Hepatocyte (in vitro differentiated cells): ENCODE results near the gene GOLGA6L7. TPM values are rescaled to one million over a fixed set of nuclear protein-coding genes. Genes with fewer than 3 reads are reported as not detected.

ENCODE experiments used
- DNase-seq: peaks from one replicate; pipeline ENCODE4 v3.0.0-alpha.2; 2016; ENCODE audit warnings: low spot score
- H2AFZ ChIP-seq: fragments of 200-600 bp; sonication (generic); 2 replicates; pipeline ENCODE4 v1.6.0; 2016; ENCODE audit warnings: antibody characterized with exemption, mild to moderate bottlenecking
- H3K27ac ChIP-seq: fragments of 200-600 bp; sonication (generic); 2 replicates; pipeline ENCODE4 v1.5.1; 2016; ENCODE audit warnings: mild to moderate bottlenecking
- H3K27me3 ChIP-seq: fragments of 200-600 bp; sonication (generic); 2 replicates; pipeline ENCODE4 v1.6.1; 2016
- H3K36me3 ChIP-seq: fragments of 200-600 bp; sonication (generic); replicated peaks from 2 replicates; pipeline ENCODE4 v1.5.1; 2016; ENCODE audit warnings: low read depth; ENCODE audit not compliant: insufficient read depth
- H3K4me1 ChIP-seq: fragments of 200-600 bp; sonication (generic); 2 replicates; pipeline ENCODE4 v1.5.1; 2016; ENCODE audit warnings: mild to moderate bottlenecking, moderate library complexity; ENCODE audit not compliant: insufficient read depth
- H3K4me2 ChIP-seq: fragments of 200-600 bp; sonication (generic); 2 replicates; pipeline ENCODE4 v1.6.0; 2016
- H3K4me3 ChIP-seq: fragments of 200-600 bp; sonication (generic); 2 replicates; pipeline ENCODE4 v1.5.1; 2016; ENCODE audit warnings: mild to moderate bottlenecking
- H3K79me2 ChIP-seq: fragments of 200-600 bp; sonication (generic); 2 replicates; pipeline ENCODE4 v1.6.0; 2017; ENCODE audit warnings: mild to moderate bottlenecking
- H3K9me2 ChIP-seq: fragments of 200-600 bp; sonication (generic); replicated peaks from 2 replicates; pipeline ENCODE4 v1.6.0; 2017; ENCODE audit warnings: mild to moderate bottlenecking; ENCODE audit not compliant: insufficient read depth
- H3K9me3 ChIP-seq: fragments of 200-600 bp; sonication (generic); 2 replicates; pipeline ENCODE4 v1.5.1; 2016; ENCODE audit warnings: low read depth, mild to moderate bottlenecking
- H4K20me1 ChIP-seq: fragments of 200-600 bp; sonication (generic); 2 replicates; pipeline ENCODE4 v1.6.0; 2016; ENCODE audit warnings: mild to moderate bottlenecking; ENCODE audit not compliant: insufficient read depth, poor library complexity, severe bottlenecking
- EZH2 ChIP-seq: fragments of 200-600 bp; sonication (generic); IDR thresholded peaks from 2 replicates; pipeline ENCODE4 v1.6.1; 2016; ENCODE audit warnings: antibody characterized with exemption, mild to moderate bottlenecking, borderline replicate concordance
- EZH2phosphoT487 ChIP-seq: fragments of 200-600 bp; sonication (generic); IDR thresholded peaks from one replicate; pipeline ENCODE4 v1.6.1; 2018; ENCODE audit warnings: antibody characterized with exemption, mild to moderate bottlenecking, low read depth, moderate library complexity; ENCODE audit not compliant: unreplicated experiment, severe bottlenecking
- WGBS: methylation state at CpG from one replicate; pipeline ENCODE4 v1.1.6; 2016; ENCODE audit warnings: low lambda C conversion rate; ENCODE audit errors: missing lambda C conversion rate; 5-methylcytosine and 5-hydroxymethylcytosine counted together
- polyA plus RNA-seq: library from polyadenylated mRNA; unstranded; fragments of >200 nt; fragmentation: Nextera tagmentation; extraction: Ambion mirVana; gene quantifications from 2 replicates; pipeline ENCODE4 v1.2.1, GENCODE V29; 2016
- total RNA-seq: library from RNA; depleted of rRNA; stranded (reverse); fragments of >200 nt; gene quantifications from 2 replicates; pipeline ENCODE4 v1.2.3, GENCODE V29; 2014
- TF ChIP-seq, protein P1 (sequence below): fragments of 200-600 bp; sonication (generic); IDR thresholded peaks from 2 replicates; pipeline ENCODE4 v1.5.1; 2016; ENCODE audit warnings: antibody characterized with exemption, mild to moderate bottlenecking; ENCODE audit not compliant: poor library complexity

Gene GOLGA6L7
- total and polyA plus RNA-seq, 2 experiments from 2014 or later = not detected

DNA sequence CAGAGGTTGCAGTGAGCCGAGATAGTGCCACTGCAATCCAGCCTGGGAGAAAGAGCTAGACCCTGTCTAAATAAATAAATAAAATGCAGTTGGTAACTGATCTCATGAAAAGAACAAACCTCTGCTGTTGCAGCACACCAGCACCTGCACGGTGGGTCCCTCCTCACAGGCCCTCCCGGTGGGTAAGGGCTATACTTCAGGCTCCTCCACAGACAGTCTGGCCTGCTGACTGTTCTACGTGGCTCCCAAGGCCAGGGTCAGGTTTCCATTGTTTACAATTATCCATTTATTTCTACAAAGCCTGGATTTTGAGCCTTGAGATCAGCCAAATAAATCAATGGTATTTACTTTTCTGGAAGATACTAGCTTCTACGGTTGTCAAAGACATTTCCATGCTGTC lies 32.2 kb upstream of the GOLGA6L7 start:
- Histone ChIP-seq H3K4me2 (no peak overlapping the region), H3K27me3 (peaks cover 6% of the 10 kb centered on the region), H3K4me1 (peaks cover 5% of the 10 kb centered on the region), H3K9me3 (no peaks in the 10 kb centered on the region), H3K36me3 (no peaks in the 10 kb centered on the region), H3K79me2 (no peaks in the 10 kb centered on the region), H3K27ac (no peak overlapping the region), H2AFZ (no peak overlapping the region), H3K9me2 (no peaks in the 10 kb centered on the region), H4K20me1 (no peaks in the 10 kb centered on the region), H3K4me3 (no peak overlapping the region)
- WGBS = 62% methylated on average over 5 of the region's 5 CpGs
- no peak for DNase-seq
- TF ChIP-seq EZH2 (no peak), EZH2phosphoT487 (no peak)
- TF ChIP-seq, protein P1, sequence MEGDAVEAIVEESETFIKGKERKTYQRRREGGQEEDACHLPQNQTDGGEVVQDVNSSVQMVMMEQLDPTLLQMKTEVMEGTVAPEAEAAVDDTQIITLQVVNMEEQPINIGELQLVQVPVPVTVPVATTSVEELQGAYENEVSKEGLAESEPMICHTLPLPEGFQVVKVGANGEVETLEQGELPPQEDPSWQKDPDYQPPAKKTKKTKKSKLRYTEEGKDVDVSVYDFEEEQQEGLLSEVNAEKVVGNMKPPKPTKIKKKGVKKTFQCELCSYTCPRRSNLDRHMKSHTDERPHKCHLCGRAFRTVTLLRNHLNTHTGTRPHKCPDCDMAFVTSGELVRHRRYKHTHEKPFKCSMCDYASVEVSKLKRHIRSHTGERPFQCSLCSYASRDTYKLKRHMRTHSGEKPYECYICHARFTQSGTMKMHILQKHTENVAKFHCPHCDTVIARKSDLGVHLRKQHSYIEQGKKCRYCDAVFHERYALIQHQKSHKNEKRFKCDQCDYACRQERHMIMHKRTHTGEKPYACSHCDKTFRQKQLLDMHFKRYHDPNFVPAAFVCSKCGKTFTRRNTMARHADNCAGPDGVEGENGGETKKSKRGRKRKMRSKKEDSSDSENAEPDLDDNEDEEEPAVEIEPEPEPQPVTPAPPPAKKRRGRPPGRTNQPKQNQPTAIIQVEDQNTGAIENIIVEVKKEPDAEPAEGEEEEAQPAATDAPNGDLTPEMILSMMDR = no peak

DNA sequence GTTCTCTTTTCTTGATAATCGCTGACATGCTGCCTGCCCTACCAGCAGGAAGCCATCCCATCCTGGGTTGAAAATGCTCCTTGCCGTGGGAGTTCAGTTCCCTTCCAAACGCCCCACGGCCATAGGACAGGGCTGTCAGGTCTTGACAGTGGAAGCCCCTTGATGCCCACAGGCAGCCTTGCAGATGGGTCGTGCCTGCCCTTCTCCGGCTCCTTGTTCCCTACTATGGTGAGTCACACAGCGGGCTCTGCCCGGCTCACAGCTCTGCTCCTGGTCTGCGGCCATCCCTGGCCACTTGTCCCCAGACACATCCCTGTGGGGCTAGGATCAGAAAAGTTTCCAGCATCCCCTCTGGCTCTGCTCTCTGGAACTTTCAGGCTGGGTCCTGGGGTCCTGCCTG lies 31.1 kb upstream of the GOLGA6L7 start:
- TF ChIP-seq, protein P1 = no peak
- TF ChIP-seq EZH2phosphoT487 (no peak), EZH2 (no peak)
- Histone ChIP-seq H3K27me3 (no peaks in the 10 kb centered on the region), H3K9me3 (no peaks in the 10 kb centered on the region), H3K9me2 (no peaks in the 10 kb centered on the region), H3K4me1 (no peaks in the 10 kb centered on the region), H4K20me1 (no peaks in the 10 kb centered on the region), H3K27ac (no peak overlapping the region), H3K4me2 (no peak overlapping the region), H2AFZ (no peak overlapping the region), H3K36me3 (no peaks in the 10 kb centered on the region), H3K79me2 (no peaks in the 10 kb centered on the region), H3K4me3 (no peak overlapping the region)
- WGBS = 91% methylated on average over 9 of the region's 9 CpGs
- DNase-seq = no peak

DNA sequence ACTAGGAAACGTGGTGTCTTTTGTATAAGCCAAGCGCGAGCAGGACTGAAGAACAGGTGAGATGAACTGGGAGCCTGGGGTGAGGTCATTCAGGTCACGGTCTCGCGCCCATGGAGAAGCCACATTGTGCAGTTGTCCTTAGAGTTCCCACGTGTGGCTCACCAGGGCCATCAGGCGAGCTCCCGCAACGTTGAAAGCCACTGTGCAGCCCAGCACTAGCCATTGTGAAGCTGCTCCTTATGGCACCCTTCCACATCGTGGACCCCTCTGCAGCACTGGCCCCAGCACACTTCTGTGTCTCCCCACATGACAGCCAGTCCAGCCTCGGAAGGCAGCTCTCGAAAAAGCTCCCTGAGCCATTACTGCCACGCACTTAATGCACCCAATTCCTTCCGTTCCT lies 29.8 kb upstream of the GOLGA6L7 start:
- Histone ChIP-seq H3K4me2 (no peak overlapping the region), H4K20me1 (no peaks in the 10 kb centered on the region), H3K9me3 (no peaks in the 10 kb centered on the region), H2AFZ (no peak overlapping the region), H3K36me3 (no peaks in the 10 kb centered on the region), H3K4me3 (no peak overlapping the region), H3K9me2 (no peaks in the 10 kb centered on the region), H3K4me1 (no peaks in the 10 kb centered on the region), H3K27me3 (no peaks in the 10 kb centered on the region), H3K27ac (no peak overlapping the region), H3K79me2 (no peaks in the 10 kb centered on the region)
- TF ChIP-seq EZH2 = no peak
- TF ChIP-seq, protein P1 = no peak
- no peak for DNase-seq
- 92% methylated on average over 15 of the region's 15 CpGs for WGBS

DNA sequence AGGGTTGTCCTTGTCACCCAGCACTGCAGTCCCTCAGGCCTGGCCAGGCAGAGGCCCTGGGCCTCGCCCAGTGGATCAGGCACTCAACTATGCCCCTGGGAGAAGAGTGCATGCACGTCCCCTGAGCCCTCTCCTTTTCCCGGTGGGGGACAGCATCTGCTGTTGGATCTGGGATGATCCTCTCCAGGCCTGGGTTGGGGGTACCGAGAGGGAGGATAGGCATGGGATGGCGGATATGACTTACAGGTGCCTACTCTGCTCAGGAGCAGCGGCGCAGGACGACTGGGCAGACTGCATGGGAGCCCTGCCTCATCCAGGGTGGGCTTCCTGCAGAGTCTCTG lies 28.4 kb upstream of the GOLGA6L7 start:
- no peak for DNase-seq
- no peak overlapping the region for H3K27ac ChIP-seq
- H3K9me3 ChIP-seq = no peaks in the 10 kb centered on the region
- no peak overlapping the region for H2AFZ ChIP-seq
- no peaks in the 10 kb centered on the region for H4K20me1 ChIP-seq
- H3K4me3 ChIP-seq = no peak overlapping the region
- H3K79me2 ChIP-seq = no peaks in the 10 kb centered on the region
- 89% methylated on average over 7 of the region's 8 CpGs for WGBS
- no peak overlapping the region for H3K4me2 ChIP-seq
- H3K9me2 ChIP-seq = no peaks in the 10 kb centered on the region
- H3K27me3 ChIP-seq = no peaks in the 10 kb centered on the region
- TF ChIP-seq, protein P1 = no peak
- no peak for TF ChIP-seq EZH2
- no peak for TF ChIP-seq EZH2phosphoT487
- no peaks in the 10 kb centered on the region for H3K4me1 ChIP-seq
- no peaks in the 10 kb centered on the region for H3K36me3 ChIP-seq
